Retinal pigment epithelial cell (primary cell): ENCODE data around the gene CREBL2.

ENCODE experiments used
- DNase-seq: peaks from one replicate; pipeline ENCODE4 v3.0.0-alpha.2; 2010; ENCODE audit warnings: low read depth
- H3K4me3 ChIP-seq: 2 replicates; pipeline ENCODE4 v1.5.1; 2011; ENCODE audit warnings: mild to moderate bottlenecking, low read length, control low read depth, moderate library complexity
- TF ChIP-seq, protein P1 (sequence below): conservative IDR thresholded peaks from 2 replicates; pipeline ENCODE4 v1.5.1; 2011; ENCODE audit warnings: low read depth, low read length, control low read depth, inconsistent platforms

The CREBL2 gene

DNA sequence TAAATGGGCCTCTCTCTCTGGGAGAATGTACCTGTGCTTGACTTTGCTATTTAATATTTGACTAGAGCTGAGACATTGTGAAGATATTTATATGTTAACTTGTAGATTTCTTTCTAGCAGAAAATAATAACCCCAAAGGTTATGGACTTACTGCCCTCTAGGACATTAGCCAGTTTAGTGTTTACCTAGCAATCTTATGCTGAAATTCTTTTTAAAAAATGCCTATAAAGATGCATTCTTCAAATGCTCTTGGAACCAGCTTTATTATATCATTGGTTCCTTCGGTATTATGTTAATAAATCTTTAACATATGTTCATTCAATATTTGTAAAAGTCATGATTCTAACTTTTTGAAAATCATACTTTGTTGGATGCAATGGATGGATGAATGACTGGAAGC is 56.3 kb downstream of the CREBL2 start:
- no peak for DNase-seq
- H3K4me3 ChIP-seq: no peak overlapping the region
- TF ChIP-seq, protein P1, sequence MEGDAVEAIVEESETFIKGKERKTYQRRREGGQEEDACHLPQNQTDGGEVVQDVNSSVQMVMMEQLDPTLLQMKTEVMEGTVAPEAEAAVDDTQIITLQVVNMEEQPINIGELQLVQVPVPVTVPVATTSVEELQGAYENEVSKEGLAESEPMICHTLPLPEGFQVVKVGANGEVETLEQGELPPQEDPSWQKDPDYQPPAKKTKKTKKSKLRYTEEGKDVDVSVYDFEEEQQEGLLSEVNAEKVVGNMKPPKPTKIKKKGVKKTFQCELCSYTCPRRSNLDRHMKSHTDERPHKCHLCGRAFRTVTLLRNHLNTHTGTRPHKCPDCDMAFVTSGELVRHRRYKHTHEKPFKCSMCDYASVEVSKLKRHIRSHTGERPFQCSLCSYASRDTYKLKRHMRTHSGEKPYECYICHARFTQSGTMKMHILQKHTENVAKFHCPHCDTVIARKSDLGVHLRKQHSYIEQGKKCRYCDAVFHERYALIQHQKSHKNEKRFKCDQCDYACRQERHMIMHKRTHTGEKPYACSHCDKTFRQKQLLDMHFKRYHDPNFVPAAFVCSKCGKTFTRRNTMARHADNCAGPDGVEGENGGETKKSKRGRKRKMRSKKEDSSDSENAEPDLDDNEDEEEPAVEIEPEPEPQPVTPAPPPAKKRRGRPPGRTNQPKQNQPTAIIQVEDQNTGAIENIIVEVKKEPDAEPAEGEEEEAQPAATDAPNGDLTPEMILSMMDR: no peak

- no peak for DNase-seq
- TF ChIP-seq, protein P1: no peak
- no peak overlapping the region for H3K4me3 ChIP-seq
These were observed 57.3 kb downstream of the CREBL2 start for GRCh38 chr12:12669020-12669419.

- H3K4me3 ChIP-seq: no peak overlapping the region
- TF ChIP-seq, protein P1: no peak
- DNase-seq: no peak
These were observed 60.4 kb downstream of the CREBL2 start for GRCh38 chr12:12671850-12672660.

DNA sequence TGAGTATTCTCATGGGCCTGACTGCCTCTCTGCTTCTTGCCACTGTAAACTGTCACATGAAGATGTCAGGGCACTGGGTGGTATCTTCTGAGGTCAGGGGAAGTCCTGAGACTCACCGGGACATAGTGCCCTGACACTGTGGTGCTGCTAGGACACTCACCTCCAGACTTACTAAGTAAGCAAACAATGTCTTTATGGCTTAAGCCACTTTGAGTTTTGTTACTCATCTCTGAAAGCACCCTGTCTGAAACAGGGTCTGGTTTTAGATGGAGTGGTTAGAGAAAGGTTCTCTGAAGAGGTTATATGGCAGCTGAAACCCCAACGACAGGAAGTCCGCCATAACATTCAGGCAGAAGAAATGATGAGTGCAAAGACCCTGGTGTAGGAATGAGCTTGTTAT is 61.6 kb downstream of the CREBL2 start:
- H3K4me3 ChIP-seq: no peak overlapping the region
- TF ChIP-seq, protein P1: no peak
- DNase-seq: no peak

- no peak overlapping the region for H3K4me3 ChIP-seq
- no peak for DNase-seq
- TF ChIP-seq, protein P1: no peak
These were observed 64.9 kb downstream of the CREBL2 start for GRCh38 chr12:12676605-12677004.

DNA sequence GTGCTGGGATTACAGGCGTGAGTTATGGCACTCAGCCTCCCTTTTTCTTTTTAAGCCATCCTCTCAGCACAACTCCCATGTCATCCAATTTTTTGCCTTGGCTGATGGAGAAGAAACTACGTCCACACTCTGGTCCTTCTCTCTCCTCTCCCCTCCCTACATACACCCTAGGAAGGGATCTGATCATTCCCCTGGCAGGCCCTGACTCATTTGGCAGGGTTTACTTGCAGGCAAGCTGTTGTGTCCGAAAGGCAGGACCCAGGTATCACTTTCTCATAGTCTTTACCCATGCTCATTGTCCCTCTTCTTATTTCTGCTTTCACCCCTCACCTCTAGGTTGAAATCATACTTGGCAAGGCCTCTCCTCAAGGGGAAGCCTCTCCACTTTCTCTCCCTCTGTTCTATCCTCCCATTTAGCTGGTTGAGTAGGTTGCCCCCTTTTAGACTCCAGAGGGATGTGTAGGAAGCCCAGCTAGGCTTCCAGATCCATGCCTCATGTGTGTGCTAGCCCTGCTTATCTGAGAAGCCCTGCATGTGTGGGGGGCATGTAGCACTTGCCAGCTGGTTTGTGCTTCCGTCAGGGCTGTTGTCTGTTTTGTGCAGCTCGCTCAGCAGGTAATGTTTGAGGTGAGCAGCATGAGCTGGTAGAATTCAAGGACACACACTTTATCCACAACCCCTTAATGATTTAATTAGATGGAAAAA is 69.5 kb downstream of the CREBL2 start:
- no peak overlapping the region for H3K4me3 ChIP-seq
- no peak for DNase-seq
- TF ChIP-seq, protein P1: no peak

DNA sequence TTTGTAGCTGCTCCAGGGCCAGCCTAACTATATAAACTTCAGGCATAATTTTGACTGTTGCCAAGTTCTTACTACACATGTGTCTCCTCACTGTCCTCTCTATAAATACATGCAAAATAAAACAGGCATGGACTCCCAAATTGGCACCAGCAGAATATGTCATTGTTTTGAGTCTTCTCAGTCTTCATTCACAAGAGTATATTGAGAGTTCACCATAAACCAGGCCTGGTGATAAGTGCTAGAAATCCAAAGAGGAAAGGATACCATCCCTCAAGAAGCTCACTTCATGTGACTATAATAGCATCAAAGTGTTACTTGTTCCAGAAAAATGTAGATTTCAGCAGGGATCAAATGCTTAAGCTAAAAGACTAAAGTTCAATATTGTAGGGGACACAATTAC is 70.6 kb downstream of the CREBL2 start:
- TF ChIP-seq, protein P1: no peak
- no peak for DNase-seq

More for the DNA sequence above, 70.6 kb downstream of the CREBL2 start:
- H3K4me3 ChIP-seq: no peak overlapping the region
